GM15510 (cell line): ENCODE measurements around the gene RHBDF2.

ENCODE experiments used
- POLR2A ChIP-seq: IDR thresholded peaks from 3 replicates; pipeline ENCODE4 v1.6.1; 2011; ENCODE audit warnings: borderline replicate concordance; ENCODE audit not compliant: insufficient read length; ENCODE audit errors: extremely low read depth

The RHBDF2 gene

GRCh38 chr17:76452127-76452659 is 49.0 kb downstream of the RHBDF2 start:
- no peak for TF ChIP-seq POLR2A

GRCh38 chr17:76451506-76451905 is 49.7 kb downstream of the RHBDF2 start:
- TF ChIP-seq POLR2A: no peak

- no peak for TF ChIP-seq POLR2A
Measured at GRCh38 chr17:76449126-76449525, 52.1 kb downstream of the RHBDF2 start.

GRCh38 chr17:76447931-76448652 is 53.1 kb downstream of the RHBDF2 start:
- no peak for TF ChIP-seq POLR2A

- no peak for TF ChIP-seq POLR2A
Measured at GRCh38 chr17:76446449-76447231, 54.6 kb downstream of the RHBDF2 start.

- no peak for TF ChIP-seq POLR2A
Measured at GRCh38 chr17:76445697-76446448, 55.4 kb downstream of the RHBDF2 start.

- TF ChIP-seq POLR2A: no peak
Measured at GRCh38 chr17:76444518-76445311, 56.5 kb downstream of the RHBDF2 start.

- TF ChIP-seq POLR2A: no peak
Measured at GRCh38 chr17:76442341-76443338, 58.6 kb downstream of the RHBDF2 start.

- TF ChIP-seq POLR2A: no peak
Measured at GRCh38 chr17:76441686-76442340, 59.4 kb downstream of the RHBDF2 start.

GRCh38 chr17:76440751-76441362 is 60.4 kb downstream of the RHBDF2 start:
- TF ChIP-seq POLR2A: no peak

GRCh38 chr17:76439314-76439928 is 61.8 kb downstream of the RHBDF2 start:
- TF ChIP-seq POLR2A: no peak

GRCh38 chr17:76438906-76439305 is 62.3 kb downstream of the RHBDF2 start:
- no peak for TF ChIP-seq POLR2A
